ENCODE data around the gene RNF169. TPM values are rescaled to one million over a fixed set of nuclear protein-coding genes. Genes with fewer than 3 reads are reported as not detected.

Gene RNF169
- total and polyA plus RNA-seq, 4 donors: 0.60 to 11.0 (median 5.1) TPM

DNA sequence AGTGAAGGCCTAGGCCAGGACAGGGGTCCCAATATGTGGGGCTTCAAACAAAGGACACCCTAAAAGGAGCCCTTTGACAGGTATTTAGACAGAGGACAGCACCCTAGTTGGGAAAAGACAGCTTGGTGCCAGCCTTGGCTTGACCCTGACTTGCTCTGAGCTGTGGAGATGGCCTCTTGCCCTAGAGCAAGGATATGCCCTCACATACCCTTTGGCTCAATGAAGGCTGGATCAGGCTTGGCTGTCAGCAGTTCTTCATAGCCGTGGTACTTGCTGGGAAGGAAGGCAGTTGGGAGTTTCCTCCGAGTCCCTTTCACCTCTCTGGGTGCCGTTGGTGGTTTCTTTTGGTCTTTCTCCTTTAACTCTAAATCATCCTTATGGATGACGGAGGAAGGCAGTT, 96.2 kb downstream of the RNF169 start:
- Histone ChIP-seq H3K9me3 (ENCODE audit: control insufficient read depth in 4 of 4, low read length in 3 of 4) (no peaks in the 10 kb centered on the region), H3K27ac (ENCODE audit: low read depth in 1 of 2, low read length in 2 of 2) (no peak overlapping the region), H3K9ac (ENCODE audit: low read depth in 1 of 2, low read length in 2 of 2) (no peak overlapping the region), H3K4me3 (ENCODE audit: low read depth in 1 of 3, low read length in 3 of 3) (no peak overlapping the region), H3K36me3 (ENCODE audit: control insufficient read depth in 4 of 4, insufficient read depth in 3 of 4, low read depth in 1 of 4, low read length in 3 of 4) (peaks cover 2 to 39% (median 9%) of the 10 kb centered on the region in 4 donors), H3K27me3 (ENCODE audit: control insufficient read depth in 4 of 4, insufficient read depth in 4 of 4, low read length in 3 of 4) (no peaks in the 10 kb centered on the region), H3K4me1 (ENCODE audit: control insufficient read depth in 4 of 4, insufficient read depth in 4 of 4, low read length in 3 of 4) (peaks cover 0 to 13% (median 1%) of the 10 kb centered on the region in 4 donors)
- TF ChIP-seq YY1 (IDR thresholded peaks at IDR 0.05) (no peak), HNF4A (conservative IDR thresholded peaks at IDR 0.05) (no peak), FOXA1 (IDR thresholded peaks at IDR 0.05) (no peak), NR2F2 (IDR thresholded peaks at IDR 0.05) (no peak), HNF4G (IDR thresholded peaks at IDR 0.05) (no peak), EGR1 (IDR thresholded peaks at IDR 0.05; ENCODE audit: low read depth in 2 of 2) (no peak)
- TF ChIP-seq, protein P1, sequence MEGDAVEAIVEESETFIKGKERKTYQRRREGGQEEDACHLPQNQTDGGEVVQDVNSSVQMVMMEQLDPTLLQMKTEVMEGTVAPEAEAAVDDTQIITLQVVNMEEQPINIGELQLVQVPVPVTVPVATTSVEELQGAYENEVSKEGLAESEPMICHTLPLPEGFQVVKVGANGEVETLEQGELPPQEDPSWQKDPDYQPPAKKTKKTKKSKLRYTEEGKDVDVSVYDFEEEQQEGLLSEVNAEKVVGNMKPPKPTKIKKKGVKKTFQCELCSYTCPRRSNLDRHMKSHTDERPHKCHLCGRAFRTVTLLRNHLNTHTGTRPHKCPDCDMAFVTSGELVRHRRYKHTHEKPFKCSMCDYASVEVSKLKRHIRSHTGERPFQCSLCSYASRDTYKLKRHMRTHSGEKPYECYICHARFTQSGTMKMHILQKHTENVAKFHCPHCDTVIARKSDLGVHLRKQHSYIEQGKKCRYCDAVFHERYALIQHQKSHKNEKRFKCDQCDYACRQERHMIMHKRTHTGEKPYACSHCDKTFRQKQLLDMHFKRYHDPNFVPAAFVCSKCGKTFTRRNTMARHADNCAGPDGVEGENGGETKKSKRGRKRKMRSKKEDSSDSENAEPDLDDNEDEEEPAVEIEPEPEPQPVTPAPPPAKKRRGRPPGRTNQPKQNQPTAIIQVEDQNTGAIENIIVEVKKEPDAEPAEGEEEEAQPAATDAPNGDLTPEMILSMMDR (IDR thresholded peaks at IDR 0.05; ENCODE audit: low read depth, low read length, missing input control): no peak
- no peak for DNase-seq (ENCODE audit: low spot score)
- 88% methylated on average over 4 of the region's 4 CpGs for WGBS

DNA sequence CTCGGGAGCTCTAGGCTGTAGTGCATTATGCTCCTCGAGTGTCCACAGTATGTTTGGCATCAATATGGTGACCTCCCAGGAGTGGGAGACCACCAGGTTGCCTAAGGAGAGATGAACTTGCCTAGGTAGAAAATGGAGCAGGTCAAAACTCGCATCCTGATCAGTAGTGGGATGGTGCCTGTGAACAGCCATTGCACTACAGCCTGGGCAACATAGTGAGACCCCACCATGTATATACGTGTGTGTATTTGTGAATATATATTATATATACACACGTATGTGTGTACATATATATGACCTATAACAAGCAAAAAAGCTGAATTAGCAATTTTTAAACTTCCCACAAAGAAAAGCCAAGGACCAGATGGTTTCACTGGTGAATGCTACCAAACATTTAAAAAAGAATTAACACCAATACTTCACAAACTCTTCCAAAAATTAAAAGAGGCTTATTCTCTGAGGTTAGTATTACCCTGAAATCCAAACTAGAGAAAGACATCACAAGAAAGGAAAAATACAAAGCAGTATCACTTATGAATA, 97.4 kb downstream of the RNF169 start:
- TF ChIP-seq EGR1 (IDR thresholded peaks at IDR 0.05; ENCODE audit: low read depth in 2 of 2) (no peak), FOXA2 (IDR thresholded peaks at IDR 0.05) (no peak), NR2F2 (IDR thresholded peaks at IDR 0.05) (no peak), HNF4A (conservative IDR thresholded peaks at IDR 0.05) (no peak), RAD21 (IDR thresholded peaks at IDR 0.05) (no peak), JUND (IDR thresholded peaks at IDR 0.05) (no peak), GABPA (IDR thresholded peaks at IDR 0.05 in 1 of 2, conservative IDR thresholded peaks at IDR 0.05 in 1 of 2) (no peak)
- TF ChIP-seq, protein P1 (IDR thresholded peaks at IDR 0.05; ENCODE audit: low read depth, low read length, missing input control): no peak
- TF ChIP-seq, protein P2, sequence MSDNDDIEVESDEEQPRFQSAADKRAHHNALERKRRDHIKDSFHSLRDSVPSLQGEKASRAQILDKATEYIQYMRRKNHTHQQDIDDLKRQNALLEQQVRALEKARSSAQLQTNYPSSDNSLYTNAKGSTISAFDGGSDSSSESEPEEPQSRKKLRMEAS (IDR thresholded peaks at IDR 0.05): no peak
- TF ChIP-seq, protein P3, sequence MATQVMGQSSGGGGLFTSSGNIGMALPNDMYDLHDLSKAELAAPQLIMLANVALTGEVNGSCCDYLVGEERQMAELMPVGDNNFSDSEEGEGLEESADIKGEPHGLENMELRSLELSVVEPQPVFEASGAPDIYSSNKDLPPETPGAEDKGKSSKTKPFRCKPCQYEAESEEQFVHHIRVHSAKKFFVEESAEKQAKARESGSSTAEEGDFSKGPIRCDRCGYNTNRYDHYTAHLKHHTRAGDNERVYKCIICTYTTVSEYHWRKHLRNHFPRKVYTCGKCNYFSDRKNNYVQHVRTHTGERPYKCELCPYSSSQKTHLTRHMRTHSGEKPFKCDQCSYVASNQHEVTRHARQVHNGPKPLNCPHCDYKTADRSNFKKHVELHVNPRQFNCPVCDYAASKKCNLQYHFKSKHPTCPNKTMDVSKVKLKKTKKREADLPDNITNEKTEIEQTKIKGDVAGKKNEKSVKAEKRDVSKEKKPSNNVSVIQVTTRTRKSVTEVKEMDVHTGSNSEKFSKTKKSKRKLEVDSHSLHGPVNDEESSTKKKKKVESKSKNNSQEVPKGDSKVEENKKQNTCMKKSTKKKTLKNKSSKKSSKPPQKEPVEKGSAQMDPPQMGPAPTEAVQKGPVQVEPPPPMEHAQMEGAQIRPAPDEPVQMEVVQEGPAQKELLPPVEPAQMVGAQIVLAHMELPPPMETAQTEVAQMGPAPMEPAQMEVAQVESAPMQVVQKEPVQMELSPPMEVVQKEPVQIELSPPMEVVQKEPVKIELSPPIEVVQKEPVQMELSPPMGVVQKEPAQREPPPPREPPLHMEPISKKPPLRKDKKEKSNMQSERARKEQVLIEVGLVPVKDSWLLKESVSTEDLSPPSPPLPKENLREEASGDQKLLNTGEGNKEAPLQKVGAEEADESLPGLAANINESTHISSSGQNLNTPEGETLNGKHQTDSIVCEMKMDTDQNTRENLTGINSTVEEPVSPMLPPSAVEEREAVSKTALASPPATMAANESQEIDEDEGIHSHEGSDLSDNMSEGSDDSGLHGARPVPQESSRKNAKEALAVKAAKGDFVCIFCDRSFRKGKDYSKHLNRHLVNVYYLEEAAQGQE (IDR thresholded peaks at IDR 0.05): no peak
- peaks cover 0 to 13% (median 1%) of the 10 kb centered on the region in 4 donors for H3K4me1 ChIP-seq (ENCODE audit: control insufficient read depth in 4 of 4, insufficient read depth in 4 of 4, low read length in 3 of 4)
- H3K4me3 ChIP-seq (ENCODE audit: low read depth in 1 of 3, low read length in 3 of 3): no peak overlapping the region
- H3K36me3 ChIP-seq (ENCODE audit: control insufficient read depth in 4 of 4, insufficient read depth in 3 of 4, low read depth in 1 of 4, low read length in 3 of 4): peaks cover 3 to 46% (median 11%) of the 10 kb centered on the region in 4 donors
- H3K27me3 ChIP-seq (ENCODE audit: control insufficient read depth in 4 of 4, insufficient read depth in 4 of 4, low read length in 3 of 4): no peaks in the 10 kb centered on the region
- no peak overlapping the region for H3K9ac ChIP-seq (ENCODE audit: low read depth in 1 of 2, low read length in 2 of 2)
- no peak overlapping the region for H3K27ac ChIP-seq (ENCODE audit: low read depth in 1 of 2, low read length in 2 of 2)
- no peak for DNase-seq (ENCODE audit: low spot score)
- WGBS: 98% methylated on average over 5 of the region's 5 CpGs
- H3K9me3 ChIP-seq (ENCODE audit: control insufficient read depth in 4 of 4, low read length in 3 of 4): no peaks in the 10 kb centered on the region

All from liver (tissue), 9 donors.